HEK293 (cell line): ENCODE data around the gene DHX57.
A peak's percentile ranks its signal among the peaks of the same experiment; 100 is the strongest.

Source experiments
- PBX3 ChIP-seq: sonication (generic); formaldehyde crosslinking; IDR thresholded peaks from 2 replicates; pipeline ENCODE4 v1.8.1; 2022; ENCODE audit warnings: mild to moderate bottlenecking, moderate library complexity, missing genetic modification reagents
- PRDM4 ChIP-seq: fragments of 450-650 bp; formaldehyde crosslinking; IDR thresholded peaks from 2 replicates; pipeline ENCODE4 v1.5.1; 2017; ENCODE audit warnings: missing biosample characterization, missing genetic modification characterization
- REST ChIP-seq: fragments of 450-650 bp; formaldehyde crosslinking; IDR thresholded peaks from 2 replicates; pipeline ENCODE4 v1.5.1; 2016; ENCODE audit warnings: missing biosample characterization, missing genetic modification characterization
- TCF7L2 ChIP-seq: IDR thresholded peaks from 2 replicates; pipeline ENCODE4 v1.6.1; 2011; ENCODE audit warnings: low read depth, mild to moderate bottlenecking, inconsistent platforms, low read length, moderate library complexity, borderline replicate concordance
- YY2 ChIP-seq: fragments of 450-650 bp; formaldehyde crosslinking; IDR thresholded peaks from 2 replicates; pipeline ENCODE4 v1.5.1; 2016; ENCODE audit warnings: missing biosample characterization, missing genetic modification characterization
- ZBTB11 ChIP-seq: fragments of 450-650 bp; formaldehyde crosslinking; conservative IDR thresholded peaks from 2 replicates; pipeline ENCODE4 v1.5.1; 2016; ENCODE audit warnings: low read depth, missing biosample characterization, missing genetic modification characterization
- ZBTB17 ChIP-seq: fragments of 450-650 bp; formaldehyde crosslinking; IDR thresholded peaks from 2 replicates; pipeline ENCODE4 v1.5.1; 2016; ENCODE audit warnings: missing biosample characterization, missing genetic modification characterization
- ZBTB21 ChIP-seq: fragments of 450-650 bp; formaldehyde crosslinking; IDR thresholded peaks from 2 replicates; pipeline ENCODE4 v1.5.1; 2017; ENCODE audit warnings: missing biosample characterization, missing genetic modification characterization
- ZBTB26 ChIP-seq: fragments of 450-650 bp; formaldehyde crosslinking; optimal IDR thresholded peaks from 2 replicates; pipeline ENCODE3; 2016; ENCODE audit warnings: missing biosample characterization, mild to moderate bottlenecking, missing genetic modification characterization
- ZBTB48 ChIP-seq: fragments of 450-650 bp; formaldehyde crosslinking; IDR thresholded peaks from 2 replicates; pipeline ENCODE4 v1.5.1; 2016; ENCODE audit warnings: missing biosample characterization, missing genetic modification characterization
- ZIC2 ChIP-seq: fragments of 450-650 bp; formaldehyde crosslinking; IDR thresholded peaks from 2 replicates; pipeline ENCODE4 v1.5.1; 2016; ENCODE audit warnings: missing biosample characterization, missing genetic modification characterization
- ZNF140 ChIP-seq: fragments of 450-650 bp; formaldehyde crosslinking; IDR thresholded peaks from 2 replicates; pipeline ENCODE4 v1.5.1; 2016; ENCODE audit warnings: missing biosample characterization, missing genetic modification characterization
- ZNF169 ChIP-seq: fragments of 450-650 bp; formaldehyde crosslinking; IDR thresholded peaks from 2 replicates; pipeline ENCODE4 v1.5.1; 2016; ENCODE audit warnings: missing biosample characterization, missing genetic modification characterization
- ZNF174 ChIP-seq: fragments of 450-650 bp; formaldehyde crosslinking; IDR thresholded peaks from 2 replicates; pipeline ENCODE4 v1.5.0; 2017; ENCODE audit warnings: missing biosample characterization, mild to moderate bottlenecking, missing genetic modification characterization
- ZNF221 ChIP-seq: fragments of 450-650 bp; formaldehyde crosslinking; IDR thresholded peaks from 2 replicates; pipeline ENCODE4 v1.5.1; 2017; ENCODE audit warnings: missing biosample characterization, missing genetic modification characterization, borderline replicate concordance
- ZNF350 ChIP-seq: fragments of 450-650 bp; formaldehyde crosslinking; IDR thresholded peaks from 2 replicates; pipeline ENCODE4 v1.5.0; 2017; ENCODE audit warnings: missing biosample characterization, mild to moderate bottlenecking, missing genetic modification characterization
- ZNF362 ChIP-seq: fragments of 450-650 bp; formaldehyde crosslinking; IDR thresholded peaks from 2 replicates; pipeline ENCODE4 v1.5.1; 2016; ENCODE audit warnings: missing biosample characterization, missing genetic modification characterization
- ZNF366 ChIP-seq: fragments of 450-650 bp; formaldehyde crosslinking; conservative IDR thresholded peaks from 2 replicates; pipeline ENCODE4 v1.5.1; 2016; ENCODE audit warnings: missing biosample characterization, missing genetic modification characterization
- ZNF449 ChIP-seq: fragments of 450-650 bp; formaldehyde crosslinking; IDR thresholded peaks from 2 replicates; pipeline ENCODE4 v1.5.1; 2017; ENCODE audit warnings: missing biosample characterization, mild to moderate bottlenecking, missing genetic modification characterization, moderate library complexity
- ZNF48 ChIP-seq: fragments of 450-650 bp; formaldehyde crosslinking; IDR thresholded peaks from 2 replicates; pipeline ENCODE4 v1.5.1; 2016; ENCODE audit warnings: missing biosample characterization, missing genetic modification characterization
- ZNF514 ChIP-seq: fragments of 450-650 bp; formaldehyde crosslinking; IDR thresholded peaks from 2 replicates; pipeline ENCODE4 v1.5.1; 2016; ENCODE audit warnings: missing biosample characterization, missing genetic modification characterization
- ZNF529 ChIP-seq: fragments of 450-650 bp; formaldehyde crosslinking; IDR thresholded peaks from 2 replicates; pipeline ENCODE4 v1.5.1; 2017; ENCODE audit warnings: missing genetic modification characterization, missing biosample characterization; ENCODE audit not compliant: insufficient replicate concordance
- ZNF585B ChIP-seq: fragments of 450-650 bp; formaldehyde crosslinking; IDR thresholded peaks from 2 replicates; pipeline ENCODE4 v1.5.1; 2016; ENCODE audit warnings: missing biosample characterization, missing genetic modification characterization
- ZNF623 ChIP-seq: fragments of 450-650 bp; formaldehyde crosslinking; IDR thresholded peaks from 2 replicates; pipeline ENCODE4 v1.5.1; 2016; ENCODE audit warnings: missing biosample characterization, missing genetic modification characterization
- ZNF701 ChIP-seq: fragments of 450-650 bp; formaldehyde crosslinking; IDR thresholded peaks from 2 replicates; pipeline ENCODE4 v1.5.1; 2016; ENCODE audit warnings: missing biosample characterization, missing genetic modification characterization

Gene DHX57

GRCh38 chr2:38751596-38752410 is 123.9 kb downstream of the DHX57 start (continued):
- TF ChIP-seq ZBTB48 (peak; percentile 96), ZNF366 (tag by site-specific recombination) (0 out of 2 replicates have a peak, but pooled peaks have one; percentile 9), ZNF140 (tag by site-specific recombination) (no peak), ZNF350 (tag by site-specific recombination) (no peak), PBX3 (CRISPR knock-in tag) (no peak), ZIC2 (tag by site-specific recombination) (no peak), ZNF362 (no peak), ZBTB17 (tag by site-specific recombination) (peak; percentile 53; the same call in 1 of the 2 replicates), ZBTB26 (tag by site-specific recombination) (no peak), YY2 (no peak), REST (tag by site-specific recombination) (no peak), ZNF48 (no peak), PRDM4 (no peak), ZNF169 (tag by site-specific recombination) (no peak), ZBTB11 (no peak), ZBTB21 (tag by site-specific recombination) (no peak), ZNF585B (tag by site-specific recombination) (no peak), ZNF701 (tag by site-specific recombination) (no peak), TCF7L2 (0 out of 2 replicates have a peak, but pooled peaks have one; percentile 11), ZNF174 (tag by site-specific recombination) (no peak), ZNF529 (tag by site-specific recombination) (no peak), ZNF623 (tag by site-specific recombination) (no peak), ZNF514 (tag by site-specific recombination) (no peak), ZNF449 (tag by site-specific recombination) (no peak), ZNF221 (no peak)
